ENCODE data around the gene FMN2.
"Not testable (repeated sequence)": the region's sequence is repeated elsewhere in the genome, so short reads cannot be mapped to it uniquely, and the experiment has no call there.

Gene FMN2

GRCh38 chr1:240134596-240134995 is 42.9 kb downstream of the FMN2 start:
- H3K4me3 ChIP-seq (ENCODE audit: low read depth, low read length), result no peak overlapping the region

- no peak overlapping the region for H3K4me3 ChIP-seq (ENCODE audit: low read depth, low read length)
Measured at GRCh38 chr1:240136402-240136801, 44.7 kb downstream of the FMN2 start.

GRCh38 chr1:240138867-240139266 is 47.2 kb downstream of the FMN2 start:
- H3K4me3 ChIP-seq (ENCODE audit: low read depth, low read length), result no peak overlapping the region

GRCh38 chr1:240139511-240139910 is 47.8 kb downstream of the FMN2 start:
- no peak overlapping the region for H3K4me3 ChIP-seq (ENCODE audit: low read depth, low read length)

GRCh38 chr1:240145120-240145519 is 53.4 kb downstream of the FMN2 start:
- H3K4me3 ChIP-seq (ENCODE audit: low read depth, low read length), result no peak overlapping the region

GRCh38 chr1:240148333-240148732 is 56.6 kb downstream of the FMN2 start:
- no peak overlapping the region for H3K4me3 ChIP-seq (ENCODE audit: low read depth, low read length)

- no peak overlapping the region for H3K4me3 ChIP-seq (ENCODE audit: low read depth, low read length)
Measured at GRCh38 chr1:240149484-240150094, 57.9 kb downstream of the FMN2 start.

GRCh38 chr1:240151136-240151735 is 59.6 kb downstream of the FMN2 start:
- H3K4me3 ChIP-seq (ENCODE audit: low read depth, low read length), result no peak overlapping the region

- H3K4me3 ChIP-seq (ENCODE audit: low read depth, low read length), result no peak overlapping the region
Measured at GRCh38 chr1:240152611-240153297, 61.1 kb downstream of the FMN2 start.

- H3K4me3 ChIP-seq (ENCODE audit: low read depth, low read length), result no peak overlapping the region
Measured at GRCh38 chr1:240155605-240156004, 63.9 kb downstream of the FMN2 start.

- no peak overlapping the region for H3K4me3 ChIP-seq (ENCODE audit: low read depth, low read length)
Measured at GRCh38 chr1:240164742-240165141, 73.1 kb downstream of the FMN2 start.

- H3K4me3 ChIP-seq (ENCODE audit: low read depth, low read length), result no peak overlapping the region
Measured at GRCh38 chr1:240169188-240169587, 77.5 kb downstream of the FMN2 start.

GRCh38 chr1:240170266-240170665 is 78.6 kb downstream of the FMN2 start:
- H3K4me3 ChIP-seq (ENCODE audit: low read depth, low read length), result no peak overlapping the region

- H3K4me3 ChIP-seq (ENCODE audit: low read depth, low read length), result no peak overlapping the region
Measured at GRCh38 chr1:240170806-240171205, 79.1 kb downstream of the FMN2 start.

- H3K4me3 ChIP-seq (ENCODE audit: low read depth, low read length), result no peak overlapping the region
Measured at GRCh38 chr1:240171907-240172306, 80.2 kb downstream of the FMN2 start.

GRCh38 chr1:240173836-240174235 is 82.2 kb downstream of the FMN2 start:
- no peak overlapping the region for H3K4me3 ChIP-seq (ENCODE audit: low read depth, low read length)

- H3K4me3 ChIP-seq (ENCODE audit: low read depth, low read length), result no peak overlapping the region
Measured at GRCh38 chr1:240174734-240175133, 83.1 kb downstream of the FMN2 start.

- H3K4me3 ChIP-seq (ENCODE audit: low read depth, low read length), result no peak overlapping the region
Measured at GRCh38 chr1:240178366-240178765, 86.7 kb downstream of the FMN2 start.

GRCh38 chr1:240184682-240185081 is 93.0 kb downstream of the FMN2 start:
- not testable (repeated sequence) for H3K4me3 ChIP-seq (ENCODE audit: low read depth, low read length)

- H3K4me3 ChIP-seq (ENCODE audit: low read depth, low read length), result no peak overlapping the region
Measured at GRCh38 chr1:240188139-240188538, 96.5 kb downstream of the FMN2 start.

- no peak overlapping the region for H3K4me3 ChIP-seq (ENCODE audit: low read depth, low read length)
Measured at GRCh38 chr1:240189386-240189989, 97.8 kb downstream of the FMN2 start.

- no peak overlapping the region for H3K4me3 ChIP-seq (ENCODE audit: low read depth, low read length)
Measured at GRCh38 chr1:240190881-240191401, 99.3 kb downstream of the FMN2 start.
